IMR-90 (cell line): ENCODE data around the gene ITGA4. TPM values are rescaled to one million over a fixed set of nuclear protein-coding genes. Genes with fewer than 3 reads are reported as not detected.

Experiments used
- ATAC-seq: fragments of 200-7000 bp; cut with Tn5 transposase; 2 replicates; pipeline ENCODE4 v1.9.1; 2020; ENCODE audit warnings: low read depth, mild to moderate bottlenecking, moderate library complexity
- BruUV-seq: library from RNA; stranded (reverse); fragments of 400-500 nt; replicated peaks from 2 replicates; lab custom pipeline; 2021; lab: Mats Ljungman, UMichigan
- CTCF ChIA-PET: fragments of 300-600 bp; formaldehyde crosslinking; extraction: SDS; loops from one replicate; lab custom pipeline; 2021; ENCODE audit warnings: antibody characterized with exemption; lab: Yijun Ruan, JAX
- POLR2A ChIA-PET: fragments of 300-600 bp; sonication (Branson Sonifier 250); formaldehyde crosslinking; loops from one replicate; lab custom pipeline; 2022; ENCODE audit warnings: antibody characterized with exemption; ENCODE audit not compliant: unreplicated experiment; lab: Charles Lee
- DNase-seq: peaks from one replicate; pipeline ENCODE4 v3.0.0; 2013
- H2AFZ ChIP-seq: replicated peaks from 2 replicates; pipeline ENCODE3; 2013; ENCODE audit warnings: low read length, mild to moderate bottlenecking; ENCODE audit not compliant: poor library complexity
- H2AK5ac ChIP-seq: 2 replicates; pipeline ENCODE4 v1.6.1; 2013; ENCODE audit warnings: low read depth, low read length, inconsistent platforms
- H2AK9ac ChIP-seq: replicated peaks from 2 replicates; pipeline ENCODE3; 2013; ENCODE audit warnings: mild to moderate bottlenecking, low read depth, low read length, moderate library complexity; ENCODE audit not compliant: poor library complexity
- H2BK120ac ChIP-seq: 2 replicates; pipeline ENCODE4 v1.6.1; 2013; ENCODE audit warnings: low read depth, low read length, inconsistent platforms
- H2BK15ac ChIP-seq: 3 replicates; pipeline ENCODE4 v1.6.1; 2013; ENCODE audit warnings: low read depth, low read length, inconsistent platforms
- H2BK20ac ChIP-seq: 2 replicates; pipeline ENCODE4 v1.6.1; 2013; ENCODE audit warnings: low read depth, mild to moderate bottlenecking, inconsistent platforms, low read length, moderate library complexity
- H2BK5ac ChIP-seq: 2 replicates; pipeline ENCODE4 v1.6.1; 2013; ENCODE audit warnings: mild to moderate bottlenecking, low read depth, low read length, inconsistent platforms; ENCODE audit not compliant: poor library complexity, severe bottlenecking
- H3K14ac ChIP-seq: replicated peaks from 2 replicates; pipeline ENCODE4 v1.6.1; 2013; ENCODE audit warnings: low read depth, low read length, inconsistent platforms
- H3K18ac ChIP-seq: 2 replicates; pipeline ENCODE4 v1.6.1; 2013; ENCODE audit warnings: low read depth, low read length, control low read depth
- H3K23ac ChIP-seq: 2 replicates; pipeline ENCODE4 v1.6.1; 2013; ENCODE audit warnings: low read depth, low read length, inconsistent platforms
- H3K27ac ChIP-seq: 2 replicates; pipeline ENCODE4 v1.5.1; 2013; ENCODE audit warnings: mild to moderate bottlenecking, control low read depth, low read length; ENCODE audit not compliant: insufficient read depth
- H3K27me3 ChIP-seq: 2 replicates; pipeline ENCODE4 v1.6.1; 2013; ENCODE audit warnings: low read length; ENCODE audit not compliant: control insufficient read depth, insufficient read depth
- H3K36me3 ChIP-seq: 2 replicates; pipeline ENCODE4 v1.6.1; 2013; ENCODE audit warnings: low read length, mixed read lengths; ENCODE audit not compliant: control insufficient read depth, insufficient read depth
- H3K4ac ChIP-seq: 2 replicates; pipeline ENCODE4 v1.6.1; 2013; ENCODE audit warnings: low read depth, low read length, inconsistent platforms
- H3K4me1 ChIP-seq: 2 replicates; pipeline ENCODE4 v1.6.1; 2013; ENCODE audit warnings: low read length, mixed read lengths; ENCODE audit not compliant: control insufficient read depth, insufficient read depth
- H3K4me2 ChIP-seq: 2 replicates; pipeline ENCODE4 v1.6.1; 2013; ENCODE audit warnings: low read depth, mild to moderate bottlenecking, control low read depth, low read length, moderate library complexity
- H3K4me3 ChIP-seq: 2 replicates; pipeline ENCODE4 v1.5.1; 2013; ENCODE audit warnings: low read depth, mild to moderate bottlenecking, control low read depth, low read length, moderate library complexity; ENCODE audit not compliant: insufficient read depth
- H3K56ac ChIP-seq: 2 replicates; pipeline ENCODE4 v1.6.1; 2013; ENCODE audit warnings: low read length, inconsistent platforms; ENCODE audit not compliant: insufficient read depth; ENCODE audit errors: extremely low read depth
- H3K79me1 ChIP-seq, 2 experiments: 2 replicates each; pipeline ENCODE4 v1.6.1; 2013; ENCODE audit warnings: low read length in 2 of 2, inconsistent platforms in 1 of 2, low read depth in 1 of 2
- H3K9ac ChIP-seq: 2 replicates; pipeline ENCODE4 v1.6.1; 2013; ENCODE audit warnings: low read depth, low read length, control low read depth
- H3K9me1 ChIP-seq: 2 replicates; pipeline ENCODE4 v1.6.1; 2013; ENCODE audit warnings: low read length, inconsistent platforms; ENCODE audit not compliant: insufficient read depth
- H3K9me3 ChIP-seq: 2 replicates; pipeline ENCODE4 v1.6.1; 2013; ENCODE audit warnings: low read length; ENCODE audit not compliant: control insufficient read depth, insufficient read depth
- H4K20me1 ChIP-seq: 2 replicates; pipeline ENCODE4 v1.6.1; 2013; ENCODE audit warnings: low read length, inconsistent platforms; ENCODE audit not compliant: insufficient read depth
- H4K5ac ChIP-seq: 2 replicates; pipeline ENCODE4 v1.6.1; 2013; ENCODE audit warnings: mild to moderate bottlenecking, low read depth, low read length, control low read depth
- H4K8ac ChIP-seq, 2 experiments: 2 replicates each; pipeline ENCODE4 v1.6.1; 2013; ENCODE audit warnings: low read depth in 2 of 2, low read length in 2 of 2, control low read depth in 1 of 2, inconsistent platforms in 1 of 2
- H4K91ac ChIP-seq: 2 replicates; pipeline ENCODE4 v1.6.1; 2013; ENCODE audit warnings: low read depth, low read length, inconsistent platforms; ENCODE audit not compliant: insufficient read depth
- BHLHE40 ChIP-seq: fragments of 150-350 bp; IDR thresholded peaks from 2 replicates; pipeline ENCODE4 v1.6.1; 2016; ENCODE audit warnings: mild to moderate bottlenecking, low read depth, low read length
- CEBPB ChIP-seq: IDR thresholded peaks from 2 replicates; pipeline ENCODE4 v1.6.1; 2012; ENCODE audit warnings: low read depth, low read length, improper control_type of control experiment
- CHD1 ChIP-seq: IDR thresholded peaks from 2 replicates; pipeline ENCODE4 v1.6.1; 2012; ENCODE audit warnings: low read depth, low read length, improper control_type of control experiment
- FOS ChIP-seq: fragments of 150-350 bp; IDR thresholded peaks from 2 replicates; pipeline ENCODE4 v1.6.1; 2016; ENCODE audit warnings: low read depth, low read length
- MAFK ChIP-seq: IDR thresholded peaks from 2 replicates; pipeline ENCODE4 v1.6.1; 2012; ENCODE audit warnings: low read depth, low read length, improper control_type of control experiment
- MAZ ChIP-seq: IDR thresholded peaks from 2 replicates; pipeline ENCODE4 v1.6.1; 2012; ENCODE audit warnings: low read depth, mild to moderate bottlenecking, low read length, improper control_type of control experiment, moderate library complexity, borderline replicate concordance
- MXI1 ChIP-seq: IDR thresholded peaks from 2 replicates; pipeline ENCODE4 v1.6.1; 2012; ENCODE audit warnings: low read depth, mild to moderate bottlenecking, low read length, moderate library complexity, borderline replicate concordance
- NFE2L2 ChIP-seq: fragments of 150-350 bp; IDR thresholded peaks from 2 replicates; pipeline ENCODE4 v1.6.1; 2016; ENCODE audit warnings: low read depth, mild to moderate bottlenecking, low read length
- POLR2A ChIP-seq: IDR thresholded peaks from 2 replicates; pipeline ENCODE4 v1.6.1; 2012; ENCODE audit warnings: mild to moderate bottlenecking, low read depth, low read length
- RAD21 ChIP-seq: IDR thresholded peaks from 2 replicates; pipeline ENCODE4 v1.6.1; 2012; ENCODE audit warnings: low read length, improper control_type of control experiment
- RCOR1 ChIP-seq: IDR thresholded peaks from 2 replicates; pipeline ENCODE4 v1.6.1; 2012; ENCODE audit warnings: mild to moderate bottlenecking, low read length, improper control_type of control experiment; ENCODE audit not compliant: insufficient replicate concordance
- RFX5 ChIP-seq: IDR thresholded peaks from 2 replicates; pipeline ENCODE4 v1.8.0; 2012; ENCODE audit warnings: low read depth, mild to moderate bottlenecking, low read length, moderate library complexity
- SMC3 ChIP-seq: fragments of 150-350 bp; IDR thresholded peaks from 2 replicates; pipeline ENCODE4 v1.6.1; 2016; ENCODE audit warnings: low read depth, mild to moderate bottlenecking, antibody characterized with exemption, low read length, moderate library complexity
- WGBS, 2 experiments: methylation state at CpG; one replicate each; pipeline versions ENCODE4 v1.1.5 to v1.1.7; 2013; ENCODE audit warnings: missing lambda C conversion rate in 2 of 2; ENCODE audit not compliant: insufficient read length in 1 of 2; ENCODE audit errors: extremely low coverage in 2 of 2; 5-methylcytosine and 5-hydroxymethylcytosine counted together
- dilution Hi-C: fragments of 300-500 bp; cut with HindIII; formaldehyde crosslinking; loops from one replicate; pipeline ENCODE4 v1.14.3; 2018; ENCODE audit warnings: low sequenced_read_pairs; ENCODE audit not compliant: unreplicated experiment
- in situ Hi-C: fragments of 300-500 bp; cut with MboI; formaldehyde crosslinking; loops from 3 replicates; pipeline ENCODE4 v1.14.3; 2019; ENCODE audit warnings: low sequenced_read_pairs, inconsistent platforms, mixed read lengths
- intact Hi-C: fragments of 100-400 bp; cut with micrococcal nuclease; formaldehyde crosslinking; loops from 2 replicates; pipeline ENCODE4 v1.10.0; 2022
- polyA plus RNA-seq, 3 experiments: library from polyadenylated mRNA; depleted of rRNA; stranded (reverse); fragments of >200 nt; gene quantifications; 2 replicates each; pipeline ENCODE4 v1.2.3, GENCODE V29; 2012; ENCODE audit warnings: low replicate concordance in 1 of 3
- total RNA-seq: library from RNA; depleted of rRNA; stranded (reverse); fragments of >200 nt; gene quantifications from 2 replicates; pipeline ENCODE4 v1.2.3, GENCODE V29; 2012
- TF ChIP-seq, protein P1 (sequence below): conservative IDR thresholded peaks from 2 replicates; pipeline ENCODE4 v1.5.1; 2012; ENCODE audit warnings: mild to moderate bottlenecking, low read depth, low read length, improper control_type of control experiment
- TF ChIP-seq, protein P2 (sequence below): fragments of 150-350 bp; IDR thresholded peaks from 2 replicates; pipeline ENCODE4 v1.6.1; 2017; ENCODE audit warnings: mild to moderate bottlenecking, antibody characterized with exemption, low read length, low read depth
- TF ChIP-seq, protein P3 (sequence below): fragments of 150-350 bp; IDR thresholded peaks from 2 replicates; pipeline ENCODE4 v1.6.1; 2016; ENCODE audit warnings: low read depth, mild to moderate bottlenecking, low read length, moderate library complexity, borderline replicate concordance

The ITGA4 gene
- total and polyA plus RNA-seq, 2 of the 4 experiments (the other 2 are of a cell fraction), result 6.9 to 13.6 TPM

DNA sequence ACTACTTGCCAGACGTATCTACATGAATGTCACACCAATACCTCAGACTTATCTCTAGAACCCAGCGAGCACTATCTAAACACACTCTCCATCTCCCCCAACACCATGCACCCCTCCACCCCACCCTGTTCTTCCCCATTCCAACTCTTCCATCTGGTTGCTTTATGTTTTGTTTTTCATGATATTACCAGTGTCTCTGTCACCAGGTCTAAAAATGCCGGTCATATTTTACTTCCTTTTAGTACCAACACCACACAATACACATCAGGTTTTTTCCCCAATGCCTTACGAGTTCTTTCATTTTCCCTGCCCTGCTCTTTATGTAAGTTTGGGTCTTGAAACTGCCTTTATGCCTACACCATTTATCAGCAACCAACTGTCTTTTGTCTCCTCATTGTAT, 10.2 kb upstream of the ITGA4 start:
- Histone ChIP-seq H3K23ac (no peak overlapping the region), H3K79me1 (no peaks in the 10 kb centered on the region), H3K27ac (no peak overlapping the region), H3K56ac (no peak overlapping the region), H3K4ac (no peak overlapping the region), H4K5ac (no peak overlapping the region), H2BK5ac (no peak overlapping the region), H2AFZ (no peak overlapping the region), H3K9me1 (no peaks in the 10 kb centered on the region), H3K27me3 (peaks cover 3% of the 10 kb centered on the region; the same call in 1 of the 2 replicates), H3K14ac (no peak overlapping the region), H4K91ac (no peak overlapping the region), H3K4me3 (no peak overlapping the region), H2BK15ac (no peak overlapping the region), H2AK9ac (no peak overlapping the region), H3K9ac (no peak overlapping the region), H3K4me1 (no peaks in the 10 kb centered on the region), H4K20me1 (no peaks in the 10 kb centered on the region), H3K4me2 (no peak overlapping the region), H2AK5ac (no peak overlapping the region), H2BK20ac (no peak overlapping the region), H3K9me3 (no peaks in the 10 kb centered on the region), H3K36me3 (no peaks in the 10 kb centered on the region), H4K8ac (no peak overlapping the region), H2BK120ac (no peak overlapping the region), H3K18ac (no peak overlapping the region)
- POLR2A ChIA-PET, result no interaction called here
- no peak for TF ChIP-seq POLR2A
- no peak for TF ChIP-seq BHLHE40
- TF ChIP-seq SMC3, result no peak
- TF ChIP-seq RAD21, result no peak
- no peak for TF ChIP-seq CHD1
- TF ChIP-seq, protein P1, sequence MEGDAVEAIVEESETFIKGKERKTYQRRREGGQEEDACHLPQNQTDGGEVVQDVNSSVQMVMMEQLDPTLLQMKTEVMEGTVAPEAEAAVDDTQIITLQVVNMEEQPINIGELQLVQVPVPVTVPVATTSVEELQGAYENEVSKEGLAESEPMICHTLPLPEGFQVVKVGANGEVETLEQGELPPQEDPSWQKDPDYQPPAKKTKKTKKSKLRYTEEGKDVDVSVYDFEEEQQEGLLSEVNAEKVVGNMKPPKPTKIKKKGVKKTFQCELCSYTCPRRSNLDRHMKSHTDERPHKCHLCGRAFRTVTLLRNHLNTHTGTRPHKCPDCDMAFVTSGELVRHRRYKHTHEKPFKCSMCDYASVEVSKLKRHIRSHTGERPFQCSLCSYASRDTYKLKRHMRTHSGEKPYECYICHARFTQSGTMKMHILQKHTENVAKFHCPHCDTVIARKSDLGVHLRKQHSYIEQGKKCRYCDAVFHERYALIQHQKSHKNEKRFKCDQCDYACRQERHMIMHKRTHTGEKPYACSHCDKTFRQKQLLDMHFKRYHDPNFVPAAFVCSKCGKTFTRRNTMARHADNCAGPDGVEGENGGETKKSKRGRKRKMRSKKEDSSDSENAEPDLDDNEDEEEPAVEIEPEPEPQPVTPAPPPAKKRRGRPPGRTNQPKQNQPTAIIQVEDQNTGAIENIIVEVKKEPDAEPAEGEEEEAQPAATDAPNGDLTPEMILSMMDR, result no peak
- TF ChIP-seq CEBPB, result no peak
- no peak for TF ChIP-seq FOS
- no peak for TF ChIP-seq MAZ
- no peak for TF ChIP-seq MAFK
- TF ChIP-seq MXI1, result no peak
- no peak for TF ChIP-seq NFE2L2
- no peak for TF ChIP-seq RCOR1
- TF ChIP-seq RFX5, result no peak
- TF ChIP-seq, protein P2, sequence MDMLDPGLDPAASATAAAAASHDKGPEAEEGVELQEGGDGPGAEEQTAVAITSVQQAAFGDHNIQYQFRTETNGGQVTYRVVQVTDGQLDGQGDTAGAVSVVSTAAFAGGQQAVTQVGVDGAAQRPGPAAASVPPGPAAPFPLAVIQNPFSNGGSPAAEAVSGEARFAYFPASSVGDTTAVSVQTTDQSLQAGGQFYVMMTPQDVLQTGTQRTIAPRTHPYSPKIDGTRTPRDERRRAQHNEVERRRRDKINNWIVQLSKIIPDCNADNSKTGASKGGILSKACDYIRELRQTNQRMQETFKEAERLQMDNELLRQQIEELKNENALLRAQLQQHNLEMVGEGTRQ, result no peak
- TF ChIP-seq, protein P3, sequence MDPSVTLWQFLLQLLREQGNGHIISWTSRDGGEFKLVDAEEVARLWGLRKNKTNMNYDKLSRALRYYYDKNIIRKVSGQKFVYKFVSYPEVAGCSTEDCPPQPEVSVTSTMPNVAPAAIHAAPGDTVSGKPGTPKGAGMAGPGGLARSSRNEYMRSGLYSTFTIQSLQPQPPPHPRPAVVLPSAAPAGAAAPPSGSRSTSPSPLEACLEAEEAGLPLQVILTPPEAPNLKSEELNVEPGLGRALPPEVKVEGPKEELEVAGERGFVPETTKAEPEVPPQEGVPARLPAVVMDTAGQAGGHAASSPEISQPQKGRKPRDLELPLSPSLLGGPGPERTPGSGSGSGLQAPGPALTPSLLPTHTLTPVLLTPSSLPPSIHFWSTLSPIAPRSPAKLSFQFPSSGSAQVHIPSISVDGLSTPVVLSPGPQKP, result no peak
- intact Hi-C loops, result no loop called here
- no CpG with 5 or more reads among the region's 4 CpGs for WGBS, 2 experiments
- in situ Hi-C loops, result no loop called here
- CTCF ChIA-PET, result interaction anchor here (0.6 kb wide), 1 partner anchor 1324 kb away, joined by 3 read pairs; no protein-coding TSS in a partner anchor
- ATAC-seq (no peak), DNase-seq (no peak)
- dilution Hi-C loops, result no loop called here
- no TSS peak for BruUV-seq
